ENCODE measurements around the gene FRMD3.

Gene FRMD3

GRCh38 chr9:83240671-83241070 is 297.5 kb downstream of the FRMD3 start:
- no peak overlapping the region for H3K4me3 ChIP-seq (ENCODE audit: low read length)
- H3K4me1 ChIP-seq (ENCODE audit: control insufficient read depth, insufficient read depth, low read length): no peaks in the 10 kb centered on the region
- H3K27ac ChIP-seq (ENCODE audit: low read depth, low read length): no peak overlapping the region
- H3K27me3 ChIP-seq (ENCODE audit: control insufficient read depth, insufficient read depth, low read length): no peaks in the 10 kb centered on the region
- no peak overlapping the region for H3K9ac ChIP-seq (ENCODE audit: low read length)
- no peaks in the 10 kb centered on the region for H3K36me3 ChIP-seq (ENCODE audit: control insufficient read depth, insufficient read depth, low read length)

GRCh38 chr9:83239747-83240146 is 298.5 kb downstream of the FRMD3 start:
- Histone ChIP-seq H3K36me3 (ENCODE audit: control insufficient read depth, insufficient read depth, low read length) (no peaks in the 10 kb centered on the region), H3K27ac (ENCODE audit: low read depth, low read length) (no peak overlapping the region), H3K4me1 (ENCODE audit: control insufficient read depth, insufficient read depth, low read length) (no peaks in the 10 kb centered on the region), H3K4me3 (ENCODE audit: low read length) (no peak overlapping the region), H3K27me3 (ENCODE audit: control insufficient read depth, insufficient read depth, low read length) (no peaks in the 10 kb centered on the region), H3K9ac (ENCODE audit: low read length) (no peak overlapping the region)

GRCh38 chr9:83238871-83239640 is 299.1 kb downstream of the FRMD3 start:
- Histone ChIP-seq H3K4me1 (ENCODE audit: control insufficient read depth, insufficient read depth, low read length) (no peaks in the 10 kb centered on the region), H3K36me3 (ENCODE audit: control insufficient read depth, insufficient read depth, low read length) (no peaks in the 10 kb centered on the region), H3K27me3 (ENCODE audit: control insufficient read depth, insufficient read depth, low read length) (no peaks in the 10 kb centered on the region), H3K27ac (ENCODE audit: low read depth, low read length) (no peak overlapping the region), H3K4me3 (ENCODE audit: low read length) (no peak overlapping the region), H3K9ac (ENCODE audit: low read length) (no peak overlapping the region)

GRCh38 chr9:83236029-83236696 is 302.0 kb downstream of the FRMD3 start:
- Histone ChIP-seq H3K4me3 (ENCODE audit: low read length) (no peak overlapping the region), H3K27ac (ENCODE audit: low read depth, low read length) (no peak overlapping the region), H3K4me1 (ENCODE audit: control insufficient read depth, insufficient read depth, low read length) (no peaks in the 10 kb centered on the region), H3K36me3 (ENCODE audit: control insufficient read depth, insufficient read depth, low read length) (no peaks in the 10 kb centered on the region), H3K27me3 (ENCODE audit: control insufficient read depth, insufficient read depth, low read length) (no peaks in the 10 kb centered on the region), H3K9ac (ENCODE audit: low read length) (no peak overlapping the region)

- no peaks in the 10 kb centered on the region for H3K4me1 ChIP-seq (ENCODE audit: control insufficient read depth, insufficient read depth, low read length)
Measured at GRCh38 chr9:83235526-83235925, 302.7 kb downstream of the FRMD3 start.

GRCh38 chr9:83234541-83234940 is 303.7 kb downstream of the FRMD3 start:
- Histone ChIP-seq H3K27me3 (ENCODE audit: control insufficient read depth, insufficient read depth, low read length) (no peaks in the 10 kb centered on the region), H3K4me1 (ENCODE audit: control insufficient read depth, insufficient read depth, low read length) (no peaks in the 10 kb centered on the region), H3K36me3 (ENCODE audit: control insufficient read depth, insufficient read depth, low read length) (no peaks in the 10 kb centered on the region), H3K4me3 (ENCODE audit: low read length) (no peak overlapping the region), H3K9ac (ENCODE audit: low read length) (no peak overlapping the region), H3K27ac (ENCODE audit: low read depth, low read length) (no peak overlapping the region)

More at GRCh38 chr9:83235526-83235925, 302.7 kb downstream of the FRMD3 start:
- Histone ChIP-seq H3K9ac (ENCODE audit: low read length) (no peak overlapping the region), H3K4me3 (ENCODE audit: low read length) (no peak overlapping the region), H3K36me3 (ENCODE audit: control insufficient read depth, insufficient read depth, low read length) (no peaks in the 10 kb centered on the region), H3K27me3 (ENCODE audit: control insufficient read depth, insufficient read depth, low read length) (no peaks in the 10 kb centered on the region), H3K27ac (ENCODE audit: low read depth, low read length) (no peak overlapping the region)

- Histone ChIP-seq H3K9ac (ENCODE audit: low read length) (no peak overlapping the region), H3K27me3 (ENCODE audit: control insufficient read depth, insufficient read depth, low read length) (no peaks in the 10 kb centered on the region), H3K4me3 (ENCODE audit: low read length) (no peak overlapping the region)
Measured at GRCh38 chr9:83233647-83234046, 304.6 kb downstream of the FRMD3 start.

GRCh38 chr9:83231039-83231438 is 307.2 kb downstream of the FRMD3 start:
- no peak overlapping the region for H3K4me3 ChIP-seq (ENCODE audit: low read length)
- H3K27me3 ChIP-seq (ENCODE audit: control insufficient read depth, insufficient read depth, low read length): no peaks in the 10 kb centered on the region
- no peak overlapping the region for H3K9ac ChIP-seq (ENCODE audit: low read length)
- H3K27ac ChIP-seq (ENCODE audit: low read depth, low read length): no peak overlapping the region
- H3K36me3 ChIP-seq (ENCODE audit: control insufficient read depth, insufficient read depth, low read length): no peaks in the 10 kb centered on the region
- H3K4me1 ChIP-seq (ENCODE audit: control insufficient read depth, insufficient read depth, low read length): no peaks in the 10 kb centered on the region

More at GRCh38 chr9:83233647-83234046, 304.6 kb downstream of the FRMD3 start:
- no peaks in the 10 kb centered on the region for H3K4me1 ChIP-seq (ENCODE audit: control insufficient read depth, insufficient read depth, low read length)
- no peaks in the 10 kb centered on the region for H3K36me3 ChIP-seq (ENCODE audit: control insufficient read depth, insufficient read depth, low read length)
- no peak overlapping the region for H3K27ac ChIP-seq (ENCODE audit: low read depth, low read length)

- Histone ChIP-seq H3K27ac (ENCODE audit: low read depth, low read length) (no peak overlapping the region), H3K36me3 (ENCODE audit: control insufficient read depth, insufficient read depth, low read length) (no peaks in the 10 kb centered on the region), H3K4me1 (ENCODE audit: control insufficient read depth, insufficient read depth, low read length) (peaks cover 4% of the 10 kb centered on the region), H3K4me3 (ENCODE audit: low read length) (no peak overlapping the region), H3K27me3 (ENCODE audit: control insufficient read depth, insufficient read depth, low read length) (no peaks in the 10 kb centered on the region), H3K9ac (ENCODE audit: low read length) (no peak overlapping the region)
Measured at GRCh38 chr9:83220730-83221129, 317.5 kb downstream of the FRMD3 start.

GRCh38 chr9:83219924-83220438 is 318.2 kb downstream of the FRMD3 start:
- H3K9ac ChIP-seq (ENCODE audit: low read length): no peak overlapping the region

GRCh38 chr9:83219154-83219923 is 318.9 kb downstream of the FRMD3 start:
- Histone ChIP-seq H3K36me3 (ENCODE audit: control insufficient read depth, insufficient read depth, low read length) (no peaks in the 10 kb centered on the region), H3K4me1 (ENCODE audit: control insufficient read depth, insufficient read depth, low read length) (peaks cover 4% of the 10 kb centered on the region), H3K9ac (ENCODE audit: low read length) (no peak overlapping the region), H3K4me3 (ENCODE audit: low read length) (peak overlapping the region; percentile 73), H3K27me3 (ENCODE audit: control insufficient read depth, insufficient read depth, low read length) (no peaks in the 10 kb centered on the region), H3K27ac (ENCODE audit: low read depth, low read length) (peak overlapping the region; percentile 11)

More at GRCh38 chr9:83219924-83220438, 318.2 kb downstream of the FRMD3 start:
- H3K4me1 ChIP-seq (ENCODE audit: control insufficient read depth, insufficient read depth, low read length): peaks cover 4% of the 10 kb centered on the region
- H3K27me3 ChIP-seq (ENCODE audit: control insufficient read depth, insufficient read depth, low read length): no peaks in the 10 kb centered on the region
- no peak overlapping the region for H3K27ac ChIP-seq (ENCODE audit: low read depth, low read length)
- H3K4me3 ChIP-seq (ENCODE audit: low read length): peak overlapping the region; percentile 73
- no peaks in the 10 kb centered on the region for H3K36me3 ChIP-seq (ENCODE audit: control insufficient read depth, insufficient read depth, low read length)

- no peak overlapping the region for H3K9ac ChIP-seq (ENCODE audit: low read length)
- no peak overlapping the region for H3K4me3 ChIP-seq (ENCODE audit: low read length)
Measured at GRCh38 chr9:83218411-83219090, 319.6 kb downstream of the FRMD3 start.

More at GRCh38 chr9:83218411-83219090, 319.6 kb downstream of the FRMD3 start:
- no peaks in the 10 kb centered on the region for H3K27me3 ChIP-seq (ENCODE audit: control insufficient read depth, insufficient read depth, low read length)
- H3K27ac ChIP-seq (ENCODE audit: low read depth, low read length): no peak overlapping the region
- peaks cover 4% of the 10 kb centered on the region for H3K4me1 ChIP-seq (ENCODE audit: control insufficient read depth, insufficient read depth, low read length)
- H3K36me3 ChIP-seq (ENCODE audit: control insufficient read depth, insufficient read depth, low read length): no peaks in the 10 kb centered on the region

Data from rectal smooth muscle tissue (tissue), 1 donor.